HG02759 (cell line): ENCODE measurements around the gene NEK11.

Source experiments
- ATAC-seq: cut with Tn5 transposase; IDR thresholded peaks from one replicate; pipeline ENCODE4 v1.9.1; 2021; ENCODE audit warnings: mild to moderate bottlenecking, moderate library complexity; ENCODE audit not compliant: unreplicated experiment

The NEK11 gene

DNA sequence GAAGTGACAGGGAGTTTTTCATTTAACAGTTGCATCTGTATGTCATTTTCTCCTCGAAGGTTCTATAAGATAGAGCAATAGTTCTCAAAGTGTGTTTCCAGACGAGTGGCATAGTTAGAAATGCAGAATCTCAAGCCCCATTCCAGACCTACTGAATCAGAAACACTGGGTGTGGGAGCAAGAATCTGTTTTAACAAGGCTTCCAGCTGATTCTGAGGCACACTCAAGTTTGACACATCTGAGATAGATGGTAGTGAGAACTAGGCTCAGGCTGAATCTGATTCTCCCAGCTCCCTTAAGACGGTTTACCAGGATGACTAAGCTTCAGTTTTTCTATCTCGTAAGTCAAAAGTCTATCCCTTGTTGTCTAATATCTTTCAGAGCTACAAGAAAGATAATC, 195.1 kb downstream of the NEK11 start:
- ATAC-seq: no peak

GRCh38 chr3:131222599-131222998, 195.9 kb downstream of the NEK11 start:
- ATAC-seq: no peak

- ATAC-seq: no peak
Measured at GRCh38 chr3:131223373-131224289, 197.0 kb downstream of the NEK11 start.

DNA sequence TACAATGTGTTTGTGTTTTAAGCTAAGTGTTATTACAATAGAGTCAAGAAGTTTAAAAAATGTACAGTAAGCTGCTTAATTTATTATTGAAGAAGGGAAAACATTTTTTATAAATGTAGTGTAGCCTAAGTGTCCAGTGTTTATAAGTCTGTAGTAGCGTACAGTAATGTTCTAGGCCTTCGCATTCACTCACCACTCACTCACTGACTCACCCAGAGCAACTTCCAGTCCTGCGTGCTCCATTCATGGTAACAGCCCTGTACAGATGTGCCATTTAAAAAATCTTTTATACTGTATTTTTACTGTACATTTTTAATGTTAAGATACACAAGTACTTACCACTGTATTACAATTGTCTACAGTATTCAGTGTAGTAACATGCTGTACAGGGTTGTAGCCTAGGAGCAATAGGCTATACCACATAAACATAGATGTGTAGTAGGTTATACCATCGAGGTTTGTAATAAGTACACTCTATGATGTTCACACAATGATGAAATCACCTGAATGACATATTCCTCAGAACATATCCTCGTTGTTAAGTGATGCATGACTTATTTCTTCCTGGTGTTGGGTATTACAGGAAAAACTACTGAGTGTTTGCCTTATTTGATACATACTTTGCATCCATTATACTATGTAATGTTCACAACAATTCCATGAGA, 198.3 kb downstream of the NEK11 start:
- ATAC-seq: no peak

GRCh38 chr3:131228522-131228921, 201.8 kb downstream of the NEK11 start:
- ATAC-seq: no peak

GRCh38 chr3:131231710-131232389, 205.2 kb downstream of the NEK11 start:
- ATAC-seq: no peak

DNA sequence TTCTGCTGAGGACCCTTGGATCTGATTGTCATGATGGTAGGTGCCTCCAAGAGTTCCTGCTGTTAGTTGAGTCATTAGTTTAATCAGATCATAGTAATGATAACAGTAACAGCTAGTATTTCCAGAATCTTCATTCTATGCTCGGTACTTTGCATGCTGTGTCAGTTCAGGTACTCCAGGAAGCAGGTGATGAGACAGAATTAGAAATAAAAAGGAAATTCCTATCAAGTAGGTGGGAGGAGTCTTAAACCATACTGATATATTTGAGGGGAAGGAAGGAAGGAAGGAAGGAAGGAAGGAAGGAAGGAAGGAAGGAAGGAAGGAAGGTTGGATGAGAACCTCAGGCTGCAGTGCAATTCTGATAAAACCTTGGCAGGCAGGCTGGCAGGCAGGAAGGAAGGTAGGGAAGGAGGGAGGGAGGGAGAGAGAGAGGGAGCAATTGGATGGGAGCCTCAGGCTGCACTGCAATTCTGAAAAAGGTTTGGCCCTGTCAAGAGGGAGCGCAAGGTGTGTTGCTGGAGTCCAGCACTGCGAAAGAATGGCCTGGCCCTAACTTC, 206.1 kb downstream of the NEK11 start:
- no peak for ATAC-seq

DNA sequence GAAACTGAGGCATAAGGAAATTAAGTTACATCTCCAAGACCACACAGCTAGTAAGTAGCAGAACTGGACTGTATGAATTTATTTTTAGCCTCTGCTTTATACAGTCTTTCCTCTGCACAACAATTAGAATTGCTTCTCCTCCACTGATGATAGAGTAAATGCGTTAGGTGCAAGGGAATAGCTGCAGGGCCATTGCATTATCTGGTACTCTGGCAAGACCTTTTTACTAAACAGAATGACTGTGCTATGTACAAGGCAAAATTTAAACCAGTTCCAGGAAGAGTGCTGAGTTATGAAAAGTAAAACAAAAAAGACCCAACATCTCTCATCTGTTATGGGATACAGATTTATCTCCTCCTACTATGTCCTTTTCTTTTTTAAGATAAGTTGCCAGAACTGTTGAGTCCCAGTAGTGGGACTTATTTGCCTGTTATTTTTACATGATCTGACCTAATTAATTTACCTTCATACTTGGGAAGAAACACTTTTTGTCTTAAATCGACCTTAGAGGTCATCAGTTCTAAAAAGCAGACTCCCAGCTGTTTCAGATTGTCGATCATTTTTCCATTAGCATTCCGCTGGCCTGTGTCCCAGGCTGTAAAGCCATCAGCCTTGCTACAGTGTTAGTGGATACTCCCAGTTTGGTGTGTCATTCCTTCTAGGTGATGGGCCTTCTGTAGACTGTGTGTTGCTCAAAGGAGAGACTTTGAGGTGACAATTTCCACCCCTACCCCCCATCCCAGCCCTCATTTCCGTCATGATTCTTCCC, 207.4 kb downstream of the NEK11 start:
- no peak for ATAC-seq

- ATAC-seq: no peak
Measured at GRCh38 chr3:131236421-131236820, 209.7 kb downstream of the NEK11 start.

GRCh38 chr3:131238496-131238895, 211.8 kb downstream of the NEK11 start:
- ATAC-seq: no peak

GRCh38 chr3:131239267-131239666, 212.6 kb downstream of the NEK11 start:
- no peak for ATAC-seq

DNA sequence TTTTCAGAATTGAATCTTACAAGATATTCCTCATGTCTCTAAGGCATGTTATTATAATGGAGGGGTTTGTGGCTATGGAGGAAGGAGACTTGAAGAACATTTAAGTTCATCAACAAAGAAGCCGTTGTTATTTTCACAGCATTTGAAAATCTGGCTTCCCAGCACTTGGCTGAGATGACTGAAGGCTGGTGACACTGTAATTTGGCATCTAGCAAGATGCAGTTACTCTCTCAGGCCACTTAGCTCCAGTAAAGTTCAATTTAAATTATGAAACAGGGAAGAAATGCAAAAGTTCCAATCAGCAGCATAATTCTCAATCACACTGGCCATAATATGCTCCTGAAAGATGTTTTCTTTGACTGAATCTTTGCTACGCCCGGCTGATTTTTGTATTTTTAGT, 215.5 kb downstream of the NEK11 start:
- ATAC-seq: no peak

GRCh38 chr3:131250466-131250865, 223.8 kb downstream of the NEK11 start:
- no peak for ATAC-seq

DNA sequence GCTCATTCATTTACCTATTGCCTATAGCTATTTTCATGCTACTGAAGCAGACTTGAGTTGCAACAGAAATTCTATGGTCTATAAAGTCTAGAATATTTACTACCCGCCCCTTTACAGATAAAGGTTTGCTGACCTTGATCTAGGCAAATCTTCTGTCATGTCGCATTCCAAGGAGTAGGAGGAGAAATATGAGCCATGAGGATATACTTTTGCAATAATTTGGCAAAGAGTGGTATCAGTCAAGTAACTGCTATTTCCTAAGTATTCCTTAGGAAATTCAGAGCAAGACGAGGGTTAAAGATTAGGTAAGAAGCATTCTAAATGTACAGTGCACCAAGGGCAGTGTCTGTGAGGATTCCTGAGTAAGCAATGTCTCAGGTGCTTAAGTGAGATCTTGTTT, 233.8 kb downstream of the NEK11 start:
- no peak for ATAC-seq

- ATAC-seq: no peak
Measured at GRCh38 chr3:131261104-131261503, 234.4 kb downstream of the NEK11 start.

- no peak for ATAC-seq
Measured at GRCh38 chr3:131275556-131275955, 248.9 kb downstream of the NEK11 start.

GRCh38 chr3:131277836-131278497, 251.3 kb downstream of the NEK11 start:
- ATAC-seq: no peak

GRCh38 chr3:131279577-131279976, 252.9 kb downstream of the NEK11 start:
- ATAC-seq: no peak

DNA sequence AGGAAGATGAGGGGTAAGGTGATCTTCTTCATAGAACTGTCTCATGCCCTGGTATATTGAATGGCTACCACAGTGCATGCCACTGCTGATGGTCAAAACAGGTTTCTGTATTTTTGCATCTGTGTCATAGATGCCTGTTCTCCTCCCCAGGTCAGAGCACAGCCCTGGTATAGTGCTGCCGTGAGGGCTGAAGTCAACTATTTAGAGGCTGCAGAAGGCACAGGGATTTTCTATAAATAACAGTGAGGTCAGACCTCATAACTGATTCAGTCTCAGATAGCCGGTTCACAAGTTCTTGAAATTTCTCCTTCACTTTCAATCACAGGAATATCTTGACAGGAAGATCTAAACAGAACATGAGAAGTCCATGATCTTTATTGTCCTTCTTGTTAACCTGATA, 255.7 kb downstream of the NEK11 start:
- ATAC-seq: no peak

- no peak for ATAC-seq
Measured at GRCh38 chr3:131282967-131283366, 256.3 kb downstream of the NEK11 start.
